ENCODE results near the gene ZBTB20.

The ZBTB20 gene

GRCh38 chr3:114508208-114508607 lies 638.9 kb downstream of the ZBTB20 start:
- no peak overlapping the region for H3K9ac ChIP-seq (ENCODE audit: low read length in 5 of 5)
- H3K9me3 ChIP-seq (ENCODE audit: control insufficient read depth in 5 of 5, low read length in 5 of 5): no peaks in the 10 kb centered on the region
- H3K27me3 ChIP-seq (ENCODE audit: control insufficient read depth in 5 of 5, insufficient read depth in 4 of 5, low read length in 5 of 5): no peaks in the 10 kb centered on the region
- no peak overlapping the region for H3K4me3 ChIP-seq (ENCODE audit: low read depth in 1 of 5, low read length in 5 of 5)
- peak overlapping the region; percentile 43 for H3K27ac ChIP-seq (ENCODE audit: low read depth, low read length)
- H3K4me1 ChIP-seq (ENCODE audit: control insufficient read depth in 5 of 5, insufficient read depth in 5 of 5, low read length in 5 of 5): peaks cover 0 to 17% (median 4%) of the 10 kb centered on the region in 5 donors
- H3K36me3 ChIP-seq (ENCODE audit: control insufficient read depth in 5 of 5, insufficient read depth in 5 of 5, low read length in 5 of 5): peaks cover 0 to 3% (median 0%) of the 10 kb centered on the region in 5 donors

DNA sequence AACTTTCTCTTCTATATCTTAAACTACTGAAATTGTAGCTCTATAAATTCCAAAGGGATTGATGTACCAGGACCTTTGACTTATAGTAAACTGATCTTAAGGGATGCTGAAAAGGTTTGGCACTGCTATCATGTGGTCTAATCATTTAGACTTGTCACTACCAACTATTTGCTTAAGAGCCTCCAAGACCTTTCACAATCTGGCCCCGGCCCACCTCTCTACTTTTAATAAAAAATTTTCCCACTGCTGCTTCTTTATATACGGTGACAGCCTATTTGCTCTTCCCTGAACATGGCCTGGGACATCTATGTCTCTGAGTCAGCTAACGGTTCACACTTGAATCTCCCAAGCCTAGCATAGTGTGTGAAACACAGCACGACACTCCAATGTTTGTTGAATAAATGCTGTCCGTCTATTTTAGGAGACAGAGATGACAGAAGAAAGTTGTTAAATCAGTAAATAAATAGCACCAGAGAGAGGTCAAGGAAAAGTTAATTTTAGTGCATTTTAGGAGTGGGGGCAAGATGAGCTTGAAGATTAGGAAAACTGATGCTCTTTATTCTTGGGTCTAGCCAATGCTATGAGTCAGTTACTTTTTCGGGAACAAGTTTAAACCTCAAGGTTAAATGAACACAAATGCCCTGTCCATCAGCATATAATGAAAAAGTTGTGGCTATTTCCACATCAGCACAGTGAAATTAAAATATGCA lies 640.3 kb downstream of the ZBTB20 start:
- H3K4me1 ChIP-seq (ENCODE audit: control insufficient read depth in 5 of 5, insufficient read depth in 5 of 5, low read length in 5 of 5): peaks cover 0 to 17% (median 4%) of the 10 kb centered on the region in 5 donors
- H3K27me3 ChIP-seq (ENCODE audit: control insufficient read depth in 5 of 5, insufficient read depth in 4 of 5, low read length in 5 of 5): no peaks in the 10 kb centered on the region
- peak overlapping the region; percentile 56 for H3K27ac ChIP-seq (ENCODE audit: low read depth, low read length)

DNA sequence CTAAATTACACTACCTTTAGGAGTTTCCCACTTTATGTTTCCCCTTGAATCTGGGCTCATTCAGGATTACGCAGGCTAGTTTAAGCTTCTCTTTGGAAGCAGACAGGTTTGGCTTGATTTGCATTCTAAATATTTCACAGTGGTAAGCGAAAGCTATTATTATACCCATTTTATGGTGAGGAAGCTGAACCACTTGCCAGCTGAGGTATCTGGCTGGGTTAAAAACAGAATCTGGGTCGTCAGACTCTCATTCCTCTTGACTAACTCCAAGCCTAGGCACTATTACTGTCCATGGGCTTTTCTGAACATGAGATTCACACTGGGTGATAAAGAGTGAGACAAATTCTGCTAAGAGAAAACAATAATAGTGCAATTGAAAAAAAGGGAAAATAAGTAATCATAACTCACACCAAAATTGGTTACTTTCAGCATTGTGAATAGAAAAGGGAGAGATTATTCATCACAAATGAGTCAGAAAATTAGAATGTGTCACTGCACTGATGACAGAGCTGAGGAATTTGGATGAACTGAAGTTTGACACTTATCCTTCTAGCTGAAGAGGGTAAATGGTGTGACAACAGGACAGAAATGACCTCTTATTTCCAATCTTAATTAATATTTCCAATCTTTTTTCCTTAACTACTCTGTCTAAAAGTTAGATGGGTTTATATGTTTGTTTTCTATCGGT lies 642.0 kb downstream of the ZBTB20 start:
- H3K4me1 ChIP-seq (ENCODE audit: control insufficient read depth in 5 of 5, insufficient read depth in 5 of 5, low read length in 5 of 5): peaks cover 0 to 17% (median 5%) of the 10 kb centered on the region in 5 donors
- H3K9ac ChIP-seq (ENCODE audit: low read length in 5 of 5): no peak overlapping the region
- H3K27me3 ChIP-seq (ENCODE audit: control insufficient read depth in 5 of 5, insufficient read depth in 4 of 5, low read length in 5 of 5): no peaks in the 10 kb centered on the region
- H3K36me3 ChIP-seq (ENCODE audit: control insufficient read depth in 5 of 5, insufficient read depth in 5 of 5, low read length in 5 of 5): no peaks in the 10 kb centered on the region
- no peaks in the 10 kb centered on the region for H3K9me3 ChIP-seq (ENCODE audit: control insufficient read depth in 5 of 5, low read length in 5 of 5)
- H3K27ac ChIP-seq (ENCODE audit: low read depth, low read length): peak overlapping the region; percentile 56
- no peak overlapping the region for H3K4me3 ChIP-seq (ENCODE audit: low read depth in 1 of 5, low read length in 5 of 5)

More for the DNA sequence above, 640.3 kb downstream of the ZBTB20 start:
- H3K9ac ChIP-seq (ENCODE audit: low read length in 5 of 5): no peak overlapping the region
- no peaks in the 10 kb centered on the region for H3K9me3 ChIP-seq (ENCODE audit: control insufficient read depth in 5 of 5, low read length in 5 of 5)
- H3K4me3 ChIP-seq (ENCODE audit: low read depth in 1 of 5, low read length in 5 of 5): no peak overlapping the region
- H3K36me3 ChIP-seq (ENCODE audit: control insufficient read depth in 5 of 5, insufficient read depth in 5 of 5, low read length in 5 of 5): no peaks in the 10 kb centered on the region

- Histone ChIP-seq H3K4me3 (ENCODE audit: low read depth in 1 of 5, low read length in 5 of 5) (no peak overlapping the region), H3K4me1 (ENCODE audit: control insufficient read depth in 5 of 5, insufficient read depth in 5 of 5, low read length in 5 of 5) (peaks cover 3 to 15% (median 10%) of the 10 kb centered on the region in 5 donors), H3K27ac (ENCODE audit: low read depth, low read length) (no peak overlapping the region), H3K36me3 (ENCODE audit: control insufficient read depth in 5 of 5, insufficient read depth in 5 of 5, low read length in 5 of 5) (peaks cover 0 to 3% (median 0%) of the 10 kb centered on the region in 5 donors), H3K9ac (ENCODE audit: low read length in 5 of 5) (no peak overlapping the region), H3K27me3 (ENCODE audit: control insufficient read depth in 5 of 5, insufficient read depth in 4 of 5, low read length in 5 of 5) (no peaks in the 10 kb centered on the region), H3K9me3 (ENCODE audit: control insufficient read depth in 5 of 5, low read length in 5 of 5) (no peaks in the 10 kb centered on the region)
Measured at GRCh38 chr3:114502204-114502603, 644.9 kb downstream of the ZBTB20 start.

DNA sequence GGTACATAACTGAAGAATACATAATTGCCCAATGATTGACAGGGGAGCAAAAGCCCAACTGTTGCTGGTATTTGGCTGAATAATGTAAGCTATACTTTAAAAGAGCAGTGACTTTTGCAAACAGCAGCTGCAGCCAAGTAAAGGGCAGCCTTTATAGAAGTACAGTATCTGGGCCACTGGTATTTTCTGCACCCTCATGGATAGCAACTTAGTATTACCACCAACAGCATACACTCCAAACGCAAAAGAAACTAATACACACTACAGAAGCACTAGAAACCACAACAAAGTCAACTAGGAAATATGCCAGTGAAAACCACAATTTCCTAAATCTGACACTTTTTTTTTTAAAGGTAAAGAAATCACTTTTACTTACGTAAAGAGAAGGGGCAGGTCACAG lies 647.1 kb downstream of the ZBTB20 start:
- H3K36me3 ChIP-seq (ENCODE audit: control insufficient read depth in 5 of 5, insufficient read depth in 5 of 5, low read length in 5 of 5): peaks cover 0 to 3% (median 0%) of the 10 kb centered on the region in 5 donors
- peaks cover 5 to 31% (median 27%) of the 10 kb centered on the region in 5 donors for H3K4me1 ChIP-seq (ENCODE audit: control insufficient read depth in 5 of 5, insufficient read depth in 5 of 5, low read length in 5 of 5)
- no peak overlapping the region for H3K27ac ChIP-seq (ENCODE audit: low read depth, low read length)
- no peaks in the 10 kb centered on the region for H3K9me3 ChIP-seq (ENCODE audit: control insufficient read depth in 5 of 5, low read length in 5 of 5)
- H3K27me3 ChIP-seq (ENCODE audit: control insufficient read depth in 5 of 5, insufficient read depth in 4 of 5, low read length in 5 of 5): no peaks in the 10 kb centered on the region
- no peak overlapping the region for H3K4me3 ChIP-seq (ENCODE audit: low read depth in 1 of 5, low read length in 5 of 5)
- no peak overlapping the region for H3K9ac ChIP-seq (ENCODE audit: low read length in 5 of 5)

DNA sequence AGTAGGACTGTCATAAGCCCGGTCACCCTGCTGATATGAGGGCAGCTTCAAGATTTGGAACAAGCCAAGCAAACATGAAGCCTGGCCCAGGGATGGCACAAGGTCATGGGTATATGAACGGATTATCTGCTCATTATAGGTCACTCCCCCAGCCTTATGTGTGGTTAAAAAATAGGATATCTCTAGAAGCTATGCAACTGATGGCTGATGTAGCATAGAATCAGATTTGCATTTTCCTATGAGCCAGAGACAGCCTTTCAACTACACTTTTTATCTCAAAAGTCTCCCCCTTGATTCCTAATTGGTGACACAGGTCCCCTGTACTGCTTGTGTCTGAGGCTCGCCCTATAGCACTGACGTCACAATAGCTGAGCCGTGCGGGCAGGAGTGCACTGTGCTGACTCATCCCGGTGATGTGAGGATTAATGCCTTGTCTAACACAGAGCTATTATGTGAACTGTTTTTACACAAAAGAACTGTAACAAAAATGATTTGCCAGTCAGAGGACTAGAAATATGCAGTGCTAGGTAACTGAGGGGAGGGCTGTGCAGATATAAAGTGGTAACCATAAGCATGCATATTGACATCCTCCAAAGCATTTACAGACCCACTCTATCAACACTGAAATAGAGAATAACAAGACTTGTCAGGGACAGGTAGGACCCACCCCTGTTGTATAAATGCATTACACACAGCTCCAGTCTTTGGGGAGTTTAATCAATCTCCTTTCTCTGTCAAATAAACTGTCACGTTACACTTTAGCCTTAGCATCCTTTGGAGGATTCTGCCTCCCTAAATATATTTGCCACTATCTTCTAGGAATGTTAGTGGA lies 648.3 kb downstream of the ZBTB20 start:
- Histone ChIP-seq H3K4me3 (ENCODE audit: low read depth in 1 of 5, low read length in 5 of 5) (no peak overlapping the region), H3K9ac (ENCODE audit: low read length in 5 of 5) (no peak overlapping the region), H3K4me1 (ENCODE audit: control insufficient read depth in 5 of 5, insufficient read depth in 5 of 5, low read length in 5 of 5) (peaks cover 5 to 33% (median 27%) of the 10 kb centered on the region in 5 donors), H3K9me3 (ENCODE audit: control insufficient read depth in 5 of 5, low read length in 5 of 5) (no peaks in the 10 kb centered on the region), H3K27me3 (ENCODE audit: control insufficient read depth in 5 of 5, insufficient read depth in 4 of 5, low read length in 5 of 5) (no peaks in the 10 kb centered on the region), H3K27ac (ENCODE audit: low read depth, low read length) (no peak overlapping the region), H3K36me3 (ENCODE audit: control insufficient read depth in 5 of 5, insufficient read depth in 5 of 5, low read length in 5 of 5) (peaks cover 0 to 3% (median 0%) of the 10 kb centered on the region in 5 donors)

- H3K4me1 ChIP-seq (ENCODE audit: control insufficient read depth in 5 of 5, insufficient read depth in 5 of 5, low read length in 5 of 5): peaks cover 5 to 33% (median 27%) of the 10 kb centered on the region in 5 donors
- H3K36me3 ChIP-seq (ENCODE audit: control insufficient read depth in 5 of 5, insufficient read depth in 5 of 5, low read length in 5 of 5): peaks cover 0 to 3% (median 0%) of the 10 kb centered on the region in 5 donors
- peak overlapping the region; percentile 92 for H3K27ac ChIP-seq (ENCODE audit: low read depth, low read length)
Measured at GRCh38 chr3:114496874-114497273, 650.2 kb downstream of the ZBTB20 start.

GRCh38 chr3:114496466-114496865 lies 650.6 kb downstream of the ZBTB20 start:
- Histone ChIP-seq H3K9me3 (ENCODE audit: control insufficient read depth in 5 of 5, low read length in 5 of 5) (no peaks in the 10 kb centered on the region), H3K36me3 (ENCODE audit: control insufficient read depth in 5 of 5, insufficient read depth in 5 of 5, low read length in 5 of 5) (peaks cover 0 to 3% (median 0%) of the 10 kb centered on the region in 5 donors), H3K4me3 (ENCODE audit: low read depth in 1 of 5, low read length in 5 of 5) (peak overlapping the region in 1 of 5 donors; percentile 38), H3K9ac (ENCODE audit: low read length in 5 of 5) (peak overlapping the region in 2 of 5 donors; percentile 10 to 23), H3K4me1 (ENCODE audit: control insufficient read depth in 5 of 5, insufficient read depth in 5 of 5, low read length in 5 of 5) (peaks cover 5 to 33% (median 27%) of the 10 kb centered on the region in 5 donors), H3K27me3 (ENCODE audit: control insufficient read depth in 5 of 5, insufficient read depth in 4 of 5, low read length in 5 of 5) (no peaks in the 10 kb centered on the region), H3K27ac (ENCODE audit: low read depth, low read length) (peak overlapping the region; percentile 92)

More at GRCh38 chr3:114496874-114497273, 650.2 kb downstream of the ZBTB20 start:
- Histone ChIP-seq H3K9me3 (ENCODE audit: control insufficient read depth in 5 of 5, low read length in 5 of 5) (no peaks in the 10 kb centered on the region), H3K27me3 (ENCODE audit: control insufficient read depth in 5 of 5, insufficient read depth in 4 of 5, low read length in 5 of 5) (no peaks in the 10 kb centered on the region), H3K4me3 (ENCODE audit: low read depth in 1 of 5, low read length in 5 of 5) (no peak overlapping the region), H3K9ac (ENCODE audit: low read length in 5 of 5) (peak overlapping the region in 2 of 5 donors; percentile 23 to 27)

DNA sequence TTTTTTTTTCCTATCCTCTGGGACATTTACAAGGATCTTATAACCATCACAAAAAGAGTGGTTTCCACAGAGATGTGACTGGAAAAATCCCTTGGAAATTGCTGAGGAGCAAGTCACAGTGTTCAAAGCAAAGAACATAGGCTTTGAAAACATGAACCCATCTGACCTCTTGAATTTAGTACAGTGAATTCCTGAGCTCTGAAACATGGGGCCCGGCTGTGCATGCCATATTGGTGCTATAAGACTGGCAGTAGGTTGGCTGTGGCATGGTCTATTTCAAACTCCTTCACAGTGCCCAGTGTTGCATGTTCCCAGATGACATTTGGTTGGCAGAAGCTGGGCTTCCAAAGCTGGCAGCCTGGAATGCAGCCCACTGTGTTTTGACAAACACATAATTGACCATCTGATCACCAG lies 651.1 kb downstream of the ZBTB20 start:
- Histone ChIP-seq H3K36me3 (ENCODE audit: control insufficient read depth in 5 of 5, insufficient read depth in 5 of 5, low read length in 5 of 5) (peaks cover 0 to 3% (median 0%) of the 10 kb centered on the region in 5 donors), H3K4me1 (ENCODE audit: control insufficient read depth in 5 of 5, insufficient read depth in 5 of 5, low read length in 5 of 5) (peaks cover 5 to 33% (median 27%) of the 10 kb centered on the region in 5 donors), H3K27ac (ENCODE audit: low read depth, low read length) (peak overlapping the region; percentile 92), H3K4me3 (ENCODE audit: low read depth in 1 of 5, low read length in 5 of 5) (peak overlapping the region in 1 of 5 donors; percentile 38), H3K27me3 (ENCODE audit: control insufficient read depth in 5 of 5, insufficient read depth in 4 of 5, low read length in 5 of 5) (no peaks in the 10 kb centered on the region), H3K9me3 (ENCODE audit: control insufficient read depth in 5 of 5, low read length in 5 of 5) (no peaks in the 10 kb centered on the region), H3K9ac (ENCODE audit: low read length in 5 of 5) (peak overlapping the region in 1 of 5 donors; percentile 10)
